Ovary (tissue), 9 donors: Measurements from ENCODE around the gene IKZF3. TPM values are rescaled to one million over a fixed set of nuclear protein-coding genes. Genes with fewer than 3 reads are reported as not detected.

ENCODE experiments used
- DNase-seq, 5 donors: peaks; one replicate each; pipeline ENCODE4 v3.0.0-alpha.2; 2019 to 2020
- H3K27ac ChIP-seq, 2 donors: fragments of 200-600 bp; one replicate each; pipeline versions ENCODE4 v1.5.1 to v1.8.0; 2019 to 2022
- H3K27me3 ChIP-seq: fragments of 200-600 bp; one replicate; pipeline ENCODE4 v1.8.0; 2022
- H3K36me3 ChIP-seq: fragments of 200-600 bp; sonication (generic); one replicate; pipeline ENCODE4 v1.5.1; 2019
- H3K4me1 ChIP-seq: one replicate; pipeline ENCODE4 v1.8.1; 2013; ENCODE audit warnings: mild to moderate bottlenecking, moderate library complexity; ENCODE audit not compliant: insufficient read depth
- H3K4me3 ChIP-seq: fragments of 200-600 bp; sonication (generic); one replicate; pipeline ENCODE4 v1.5.1; 2017
- H3K9me3 ChIP-seq, 2 donors: fragments of 200-600 bp in 1 of 2; sonication (generic) in 1 of 2; one replicate each; pipeline versions ENCODE4 v1.5.1 to v1.8.1; 2013 to 2019; ENCODE audit warnings: mild to moderate bottlenecking in 1 of 2, moderate library complexity in 1 of 2
- CTCF ChIP-seq, 3 donors: fragments of 450-650 bp in 2 of 3; fragments of 200-600 bp in 1 of 3; IDR thresholded peaks; one replicate each; pipeline versions ENCODE4 v1.5.1 to v1.8.0; 2016 to 2022; ENCODE audit warnings: antibody characterized with exemption in 3 of 3, mild to moderate bottlenecking in 1 of 3
- EP300 ChIP-seq: sonication (generic); formaldehyde crosslinking; IDR thresholded peaks from one replicate; pipeline ENCODE4 v1.6.1; 2017; ENCODE audit warnings: antibody characterized with exemption
- POLR2A ChIP-seq: fragments of 450-650 bp; IDR thresholded peaks from one replicate; pipeline ENCODE4 v1.6.1; 2017; ENCODE audit warnings: antibody characterized with exemption, mild to moderate bottlenecking, moderate library complexity
- WGBS, 3 donors: extraction: QIAGEN DNeasy Blood & Tissue Kit in 1 of 3; methylation state at CpG; one replicate each; pipeline versions ENCODE4 v1.1.5 to v1.1.7; 2013 to 2017; 5-methylcytosine and 5-hydroxymethylcytosine counted together
- intact Hi-C, 4 donors: fragments of 100-400 bp; cut with DNase I; formaldehyde crosslinking; loops; one replicate each; pipeline versions ENCODE4 v1.11.0 to v1.15.1; 2022 to 2023
- polyA plus RNA-seq, 2 donors: library from polyadenylated mRNA; stranded (reverse); fragments of 200-250 nt in 1 of 2; fragments of 350-450 nt in 1 of 2; fragmentation: Illumina TruSeq in 1 of 2; extraction: RNeasy Lipid Tissue Mini Kit (QIAGEN cat#74804) in 1 of 2; gene quantifications; one replicate each; pipeline ENCODE4 v1.2.3, GENCODE V29; 2013 to 2014
- total RNA-seq, 7 donors: library from RNA; depleted of rRNA in 2 of 7; stranded (reverse); fragments of >200 nt in 2 of 7; fragmentation: NEBNext Ultra II Directional in 3 of 7; extraction: Animal tissue kit (Norgen Biotek cat#: 25700) in 3 of 7; gene quantifications; one replicate each; pipeline versions ENCODE4 v1.1.0 to v1.2.4, GENCODE V29; 2016 to 2023
- donor health status: DM: no; HTN: no; CAD: no; lungs with moderate emphysema.
- donor health status: DM: no; HTN: no; CAD: no.
- donor health status: Bipolar disorder and iron deficiency.
- donor health status: DM: yes; HTN: yes; CAD: no.
- donor health status: DM: no; HTN: no; CAD: no.
- donor health status: DM: yes; HTN: yes; CAD: no.

Gene IKZF3
- total and polyA plus RNA-seq, 9 donors: 0.16 to 2.6 (median 0.62) TPM

GRCh38 chr17:39834017-39834416, 30.1 kb downstream of the IKZF3 start:
- Histone ChIP-seq H3K27ac (no peak overlapping the region), H3K4me3 (no peak overlapping the region), H3K4me1 (no peaks in the 10 kb centered on the region), H3K9me3 (peaks cover 0 to 4% of the 10 kb centered on the region in 2 donors), H3K36me3 (no peaks in the 10 kb centered on the region), H3K27me3 (no peaks in the 10 kb centered on the region)
- no peak for DNase-seq
- TF ChIP-seq POLR2A: no peak
- TF ChIP-seq EP300: no peak
- TF ChIP-seq CTCF (IDR thresholded peaks at IDR 0.05): no peak
- intact Hi-C loops: no loop called here

- H3K27me3 ChIP-seq: no peaks in the 10 kb centered on the region
- H3K4me1 ChIP-seq: no peaks in the 10 kb centered on the region
- 22 to 35% (median 29%) methylated on average over 2 of the region's 2 CpGs for WGBS, 3 donors
- no peaks in the 10 kb centered on the region for H3K9me3 ChIP-seq
- DNase-seq: no peak
- H3K36me3 ChIP-seq: no peaks in the 10 kb centered on the region
- H3K4me3 ChIP-seq: no peak overlapping the region
- intact Hi-C loops: no loop called here
- no peak overlapping the region for H3K27ac ChIP-seq
- TF ChIP-seq POLR2A (no peak), EP300 (no peak), CTCF (IDR thresholded peaks at IDR 0.05) (no peak)
Observed at GRCh38 chr17:39831588-39831987, 32.5 kb downstream of the IKZF3 start.

- H3K27ac ChIP-seq: no peak overlapping the region
- no peaks in the 10 kb centered on the region for H3K9me3 ChIP-seq
- H3K4me1 ChIP-seq: no peaks in the 10 kb centered on the region
- DNase-seq: no peak
- no peaks in the 10 kb centered on the region for H3K27me3 ChIP-seq
- H3K4me3 ChIP-seq: no peak overlapping the region
- no peaks in the 10 kb centered on the region for H3K36me3 ChIP-seq
- intact Hi-C loops: no loop called here
- 85 to 86% (median 85%) methylated on average over 4 of the region's 4 CpGs for WGBS, 3 donors
- no peak for TF ChIP-seq EP300
- TF ChIP-seq CTCF (IDR thresholded peaks at IDR 0.05): no peak
- no peak for TF ChIP-seq POLR2A
Observed at GRCh38 chr17:39828443-39828842, 35.7 kb downstream of the IKZF3 start.

- Histone ChIP-seq H3K4me3 (no peak overlapping the region), H3K27ac (no peak overlapping the region), H3K9me3 (no peaks in the 10 kb centered on the region), H3K4me1 (no peaks in the 10 kb centered on the region), H3K36me3 (no peaks in the 10 kb centered on the region), H3K27me3 (no peaks in the 10 kb centered on the region)
- intact Hi-C loops: no loop called here
- 84 to 92% (median 87%) methylated on average over 2 of the region's 2 CpGs for WGBS, 3 donors
- TF ChIP-seq POLR2A (no peak), EP300 (no peak), CTCF (IDR thresholded peaks at IDR 0.05) (no peak)
- DNase-seq: no peak
Observed at GRCh38 chr17:39826334-39826733, 37.8 kb downstream of the IKZF3 start.
